HG03342 (cell line): ENCODE results near the gene PIP5K1C.
"Not testable (repeated sequence)": the region's sequence is repeated elsewhere in the genome, so short reads cannot be mapped to it uniquely, and the experiment has no call there.

Experiments used
- ATAC-seq: cut with Tn5 transposase; IDR thresholded peaks from one replicate; pipeline ENCODE4 v1.9.1; 2021; ENCODE audit warnings: mild to moderate bottlenecking, moderate library complexity; ENCODE audit not compliant: unreplicated experiment

Gene PIP5K1C

GRCh38 chr19:3661284-3662238 is 38.7 kb downstream of the PIP5K1C start:
- ATAC-seq = no peak

GRCh38 chr19:3660493-3661219 is 39.6 kb downstream of the PIP5K1C start:
- no peak for ATAC-seq

GRCh38 chr19:3659746-3660112 is 40.5 kb downstream of the PIP5K1C start:
- no peak for ATAC-seq

- ATAC-seq = no peak
Observed at GRCh38 chr19:3658870-3659745, 41.2 kb downstream of the PIP5K1C start.

GRCh38 chr19:3658004-3658869 is 42.0 kb downstream of the PIP5K1C start:
- no peak for ATAC-seq

GRCh38 chr19:3657395-3657769 is 42.9 kb downstream of the PIP5K1C start:
- ATAC-seq = no peak

- ATAC-seq = no peak
Observed at GRCh38 chr19:3656747-3657394, 43.4 kb downstream of the PIP5K1C start.

GRCh38 chr19:3656073-3656746 is 44.1 kb downstream of the PIP5K1C start:
- no peak for ATAC-seq

GRCh38 chr19:3655402-3656072 is 44.7 kb downstream of the PIP5K1C start:
- no peak for ATAC-seq

- ATAC-seq = no peak
Observed at GRCh38 chr19:3653865-3654513, 46.3 kb downstream of the PIP5K1C start.

- ATAC-seq = no peak
Observed at GRCh38 chr19:3653081-3653795, 47.0 kb downstream of the PIP5K1C start.

GRCh38 chr19:3652422-3652821 is 47.8 kb downstream of the PIP5K1C start:
- no peak for ATAC-seq

GRCh38 chr19:3651684-3652083 is 48.6 kb downstream of the PIP5K1C start:
- no peak for ATAC-seq

GRCh38 chr19:3649888-3650287 is 50.4 kb downstream of the PIP5K1C start:
- no peak for ATAC-seq

- ATAC-seq = no peak
Observed at GRCh38 chr19:3648037-3648905, 52.0 kb downstream of the PIP5K1C start.

GRCh38 chr19:3647102-3647501 is 53.2 kb downstream of the PIP5K1C start:
- ATAC-seq = not testable (repeated sequence)
